B cell (primary cell): ENCODE measurements around the gene M1AP. TPM values are rescaled to one million over a fixed set of nuclear protein-coding genes. Genes with fewer than 3 reads are reported as not detected.

Experiments used
- ATAC-seq: fragments of 200-7000 bp; cut with Tn5 transposase; one replicate; pipeline ENCODE4 v1.10.0; 2021; ENCODE audit warnings: low read depth, mild to moderate bottlenecking, moderate number of reproducible peaks, moderate library complexity
- CTCF ChIA-PET: fragments of 350-600 bp; sonication (Branson Sonifier 250); formaldehyde crosslinking; loops from one replicate; lab custom pipeline; 2021; ENCODE audit warnings: antibody characterized with exemption, inconsistent platforms; lab: Charles Lee
- POLR2A ChIA-PET: fragments of 350-600 bp; sonication (Branson Sonifier 250); formaldehyde crosslinking; loops from one replicate; lab custom pipeline; 2021; ENCODE audit warnings: antibody characterized with exemption; lab: Charles Lee
- DNase-seq: peaks from one replicate; pipeline ENCODE4 v3.0.0; 2013
- H2AFZ ChIP-seq: 2 replicates; pipeline ENCODE4 v1.6.1; 2012; ENCODE audit warnings: mild to moderate bottlenecking, low read depth, low read length; ENCODE audit not compliant: insufficient read depth, poor library complexity, severe bottlenecking
- H3K27ac ChIP-seq, 2 donors: 1 replicate in 1 of 2; 2 replicates in 1 of 2; pipeline ENCODE4 v1.5.1; 2012 to 2013; ENCODE audit warnings: low read length in 2 of 2, mild to moderate bottlenecking in 2 of 2, moderate library complexity in 1 of 2
- H3K27me3 ChIP-seq, 4 experiments: fragments of 200-600 bp in 1 of 4; sonication (generic) in 1 of 4; replicated peaks in 1 of 4; 1 replicate in 2 of 4; 2 replicates in 2 of 4; pipeline versions ENCODE4 v1.6.1 to v1.7.0; 2013 to 2016; ENCODE audit warnings: low read length in 3 of 4, mild to moderate bottlenecking in 2 of 4, mixed read lengths in 1 of 4, moderate library complexity in 1 of 4; ENCODE audit not compliant: insufficient read depth in 4 of 4, control insufficient read depth in 3 of 4; ENCODE audit errors: control extremely low read depth in 1 of 4
- H3K36me3 ChIP-seq, 2 experiments: replicated peaks in 1 of 2; 1 replicate in 1 of 2; 2 replicates in 1 of 2; pipeline versions ENCODE4 v1.6.1 to v1.7.1; 2013; ENCODE audit warnings: low read length in 1 of 2; ENCODE audit not compliant: insufficient read depth in 2 of 2, control insufficient read depth in 1 of 2; ENCODE audit errors: control extremely low read depth in 1 of 2, extremely low read depth in 1 of 2
- H3K4me1 ChIP-seq, 2 donors: fragments of 200-600 bp in 1 of 2; sonication (generic) in 1 of 2; 1 replicate in 1 of 2; 2 replicates in 1 of 2; pipeline versions ENCODE4 v1.5.1 to v1.6.1; 2013 to 2017; ENCODE audit warnings: low read length in 2 of 2; ENCODE audit not compliant: control insufficient read depth in 2 of 2, insufficient read depth in 2 of 2
- H3K4me2 ChIP-seq: replicated peaks from 2 replicates; pipeline ENCODE3; 2012; ENCODE audit warnings: mild to moderate bottlenecking, low read depth, low read length; ENCODE audit not compliant: poor library complexity, severe bottlenecking
- H3K4me3 ChIP-seq, 5 experiments: fragments of 200-600 bp in 1 of 5; sonication (generic) in 1 of 5; 1 replicate in 3 of 5; 2 replicates in 2 of 5; pipeline versions ENCODE4 v1.5.1 to v1.7.0; 2011 to 2016; ENCODE audit warnings: low read length in 4 of 5, mild to moderate bottlenecking in 4 of 5, low read depth in 2 of 5, control low read depth in 1 of 5, moderate library complexity in 1 of 5; ENCODE audit not compliant: insufficient read depth in 1 of 5; ENCODE audit errors: control extremely low read depth in 1 of 5, extremely low read depth in 1 of 5
- H3K79me2 ChIP-seq: fragments of 200-600 bp; sonication (generic); one replicate; pipeline ENCODE4 v1.6.0; 2016; ENCODE audit warnings: low read length; ENCODE audit not compliant: control insufficient read depth, insufficient read depth
- H3K9ac ChIP-seq: fragments of 200-600 bp; sonication (generic); 2 replicates; pipeline ENCODE4 v1.6.1; 2017; ENCODE audit warnings: mild to moderate bottlenecking, low read length, moderate library complexity
- H3K9me3 ChIP-seq, 3 donors: one replicate each; pipeline versions ENCODE4 v1.6.1 to v1.7.1; 2013; ENCODE audit warnings: low read length in 2 of 3; ENCODE audit not compliant: control insufficient read depth in 2 of 3, insufficient read depth in 1 of 3; ENCODE audit errors: control extremely low read depth in 1 of 3
- H4K20me1 ChIP-seq: 2 replicates; pipeline ENCODE4 v1.6.0; 2012; ENCODE audit warnings: mild to moderate bottlenecking, low read length; ENCODE audit not compliant: insufficient read depth, control insufficient read depth, poor library complexity, severe bottlenecking
- H3K27ac Mint-ChIP-seq: one replicate; pipeline ENCODE4 v1.8.0; 2021; ENCODE audit warnings: mixed read lengths
- H3K27me3 Mint-ChIP-seq: one replicate; pipeline ENCODE4 v1.8.0; 2021; ENCODE audit warnings: mixed read lengths
- H3K4me1 Mint-ChIP-seq: one replicate; pipeline ENCODE4 v1.8.0; 2021; ENCODE audit warnings: mixed read lengths
- H3K4me3 Mint-ChIP-seq: one replicate; pipeline ENCODE4 v1.8.0; 2021; ENCODE audit warnings: mixed read lengths
- H3K9me3 Mint-ChIP-seq: one replicate; pipeline ENCODE4 v1.8.0; 2022; ENCODE audit warnings: mixed read lengths; ENCODE audit not compliant: insufficient read depth
- EZH2 ChIP-seq: IDR thresholded peaks from 2 replicates; pipeline ENCODE4 v1.6.1; 2012; ENCODE audit warnings: borderline replicate concordance, low read depth, mild to moderate bottlenecking, moderate library complexity, low read length; ENCODE audit not compliant: insufficient read depth, poor library complexity, severe bottlenecking
- WGBS: methylation state at CpG from one replicate; pipeline ENCODE4 v1.1.5; 2013; ENCODE audit warnings: missing lambda C conversion rate; ENCODE audit not compliant: insufficient coverage; 5-methylcytosine and 5-hydroxymethylcytosine counted together
- intact Hi-C: fragments of 100-400 bp; cut with micrococcal nuclease; formaldehyde crosslinking; loops from one replicate; pipeline ENCODE4 v1.10.0; 2022
- polyA plus RNA-seq: library from polyadenylated mRNA; depleted of rRNA; stranded (reverse); fragments of >200 nt; gene quantifications from 2 replicates; pipeline ENCODE4 v1.2.3, GENCODE V29; 2012
- total RNA-seq, 2 donors: library from RNA; stranded (reverse); fragments of 120-200 nt in 1 of 2; gene quantifications; 1 replicate in 1 of 2; 2 replicates in 1 of 2; pipeline versions ENCODE4 v1.2.3 to v1.2.4, GENCODE V29; 2013 to 2022
- TF ChIP-seq, protein P1 (sequence below): fragments of 200-600 bp; IDR thresholded peaks from one replicate; pipeline ENCODE4 v1.8.0; 2022; ENCODE audit warnings: antibody characterized with exemption, mild to moderate bottlenecking

The M1AP gene
- total and polyA plus RNA-seq, 2 donors (not counting 1 experiment from before 2014, with no cell fraction given): 0.15 TPM; not detected in 1

DNA sequence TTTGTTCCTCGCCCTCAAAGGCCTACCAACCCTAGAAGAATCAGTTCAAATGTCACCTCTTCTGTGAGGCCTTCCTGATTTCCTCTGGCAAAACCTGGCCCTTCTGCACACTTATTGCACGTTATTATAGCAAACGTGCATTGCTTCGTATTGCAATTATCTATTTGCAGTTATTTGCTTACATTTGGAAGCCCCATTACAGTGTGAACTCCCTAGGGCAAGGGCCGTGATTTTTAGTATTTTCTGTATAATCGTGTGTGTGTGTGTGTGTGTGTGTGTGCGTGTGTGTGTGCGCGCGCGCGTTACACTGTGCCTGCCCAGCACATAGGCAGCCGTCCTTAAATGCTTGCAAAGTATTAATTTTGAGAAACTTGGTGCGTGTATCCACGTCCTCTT, 5.5 kb upstream of the M1AP start:
- no peaks in the 10 kb centered on the region for H3K36me3 ChIP-seq
- peaks cover 8 to 13% of the 10 kb centered on the region in 2 donors for H3K4me1 ChIP-seq
- ATAC-seq (peak; percentile 18), DNase-seq (no peak)
- TF ChIP-seq, protein P1, sequence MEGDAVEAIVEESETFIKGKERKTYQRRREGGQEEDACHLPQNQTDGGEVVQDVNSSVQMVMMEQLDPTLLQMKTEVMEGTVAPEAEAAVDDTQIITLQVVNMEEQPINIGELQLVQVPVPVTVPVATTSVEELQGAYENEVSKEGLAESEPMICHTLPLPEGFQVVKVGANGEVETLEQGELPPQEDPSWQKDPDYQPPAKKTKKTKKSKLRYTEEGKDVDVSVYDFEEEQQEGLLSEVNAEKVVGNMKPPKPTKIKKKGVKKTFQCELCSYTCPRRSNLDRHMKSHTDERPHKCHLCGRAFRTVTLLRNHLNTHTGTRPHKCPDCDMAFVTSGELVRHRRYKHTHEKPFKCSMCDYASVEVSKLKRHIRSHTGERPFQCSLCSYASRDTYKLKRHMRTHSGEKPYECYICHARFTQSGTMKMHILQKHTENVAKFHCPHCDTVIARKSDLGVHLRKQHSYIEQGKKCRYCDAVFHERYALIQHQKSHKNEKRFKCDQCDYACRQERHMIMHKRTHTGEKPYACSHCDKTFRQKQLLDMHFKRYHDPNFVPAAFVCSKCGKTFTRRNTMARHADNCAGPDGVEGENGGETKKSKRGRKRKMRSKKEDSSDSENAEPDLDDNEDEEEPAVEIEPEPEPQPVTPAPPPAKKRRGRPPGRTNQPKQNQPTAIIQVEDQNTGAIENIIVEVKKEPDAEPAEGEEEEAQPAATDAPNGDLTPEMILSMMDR: no peak
- no peak for TF ChIP-seq EZH2
- no peaks in the 10 kb centered on the region for H4K20me1 ChIP-seq
- Mint-ChIP-seq H3K9me3 (no peaks in the 10 kb centered on the region), H3K4me3 (peak overlapping the region; percentile 95), H3K4me1 (peaks cover 18% of the 10 kb centered on the region), H3K27me3 (peaks cover 11% of the 10 kb centered on the region), H3K27ac (peak overlapping the region; percentile 85)
- peak overlapping the region; percentile 99 for H2AFZ ChIP-seq
- H3K9me3 ChIP-seq: no peaks in the 10 kb centered on the region
- H3K4me3 ChIP-seq: peak overlapping the region; percentile 56 to 90 (median 80)
- peak overlapping the region; percentile 98 for H3K4me2 ChIP-seq
- H3K27me3 ChIP-seq: peaks cover 0 to 13% (median 9%) of the 10 kb centered on the region in 4 experiments
- no peaks in the 10 kb centered on the region for H3K79me2 ChIP-seq
- intact Hi-C loops: loop anchor here (5.0 kb wide), 2 partner anchors 146 to 1541 kb away; partner anchors contain the start of genes PCGF1 and RAB11FIP5
- peak overlapping the region; percentile 79 for H3K9ac ChIP-seq
- H3K27ac ChIP-seq: no peak overlapping the region
- ChIA-PET POLR2A (interaction anchor here (0.6 to 0.8 kb wide), 5 partner anchors 8 to 637 kb away, joined by 3 to 5 read pairs (median 3); partner anchors contain the start of genes CCDC142 and TTC31), CTCF (interaction anchor here (0.6 to 1.9 kb wide), 3 partner anchors 66 to 1476 kb away, joined by 3 to 7 read pairs (median 3); no protein-coding TSS in a partner anchor)
- 6% methylated on average over 9 of the region's 15 CpGs for WGBS

DNA sequence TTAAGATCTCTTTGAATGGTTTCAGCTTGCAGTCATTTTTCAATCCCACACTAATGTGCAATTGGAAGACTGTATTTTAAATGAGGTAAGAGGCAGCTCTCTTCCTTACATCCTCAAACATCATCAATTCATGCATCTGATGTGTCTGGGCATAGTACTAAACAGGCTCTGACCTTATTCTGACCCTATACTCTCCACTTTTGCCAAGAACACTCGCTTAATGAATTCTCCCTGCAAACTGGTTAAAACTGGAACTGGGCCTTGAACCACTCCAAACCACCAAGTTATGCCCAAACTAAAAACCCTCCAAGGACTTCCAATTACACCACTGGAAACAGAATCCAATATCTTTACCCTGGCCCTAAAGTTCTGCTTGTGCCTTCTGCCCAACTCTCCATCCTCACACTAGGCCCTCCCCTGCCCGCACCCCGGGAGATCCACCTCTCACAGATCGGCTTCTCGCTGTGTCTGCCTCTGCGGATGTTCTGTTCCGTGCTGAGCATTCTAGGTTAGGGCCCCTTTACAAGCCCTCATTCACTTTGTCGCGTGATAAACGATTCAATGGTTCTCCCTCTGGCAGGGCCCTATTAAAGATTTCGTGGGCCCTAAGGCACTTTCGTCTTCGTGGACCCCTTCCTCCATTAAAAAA, 1.2 kb downstream of the M1AP start:
- Histone ChIP-seq H3K4me2 (no peak overlapping the region), H2AFZ (no peak overlapping the region), H3K36me3 (no peaks in the 10 kb centered on the region), H3K4me3 (no peak overlapping the region), H3K4me1 (peaks cover 0 to 4% of the 10 kb centered on the region in 2 donors), H4K20me1 (no peaks in the 10 kb centered on the region), H3K79me2 (no peaks in the 10 kb centered on the region), H3K9me3 (peaks cover 0 to 5% (median 0%) of the 10 kb centered on the region in 3 donors), H3K27ac (no peak overlapping the region), H3K9ac (no peak overlapping the region), H3K27me3 (peaks cover 0 to 20% (median 15%) of the 10 kb centered on the region in 4 experiments)
- Mint-ChIP-seq H3K27me3 (peaks cover 38% of the 10 kb centered on the region), H3K4me1 (peaks cover 2% of the 10 kb centered on the region), H3K4me3 (peak overlapping the region; percentile 10), H3K9me3 (no peaks in the 10 kb centered on the region), H3K27ac (no peak overlapping the region)
- no peak for TF ChIP-seq EZH2
- TF ChIP-seq, protein P1: no peak
- DNase-seq: no peak
- intact Hi-C loops: no loop called here
- POLR2A ChIA-PET: no interaction called here
- no peak for ATAC-seq
- 99% methylated on average over 7 of the region's 13 CpGs for WGBS
- CTCF ChIA-PET: no interaction called here
